BE2C (cell line): ENCODE measurements around the gene MAGI2.
"Not testable (repeated sequence)": the region's sequence is repeated elsewhere in the genome, so short reads cannot be mapped to it uniquely, and the experiment has no call there.

ENCODE experiments used
- DNase-seq: peaks from one replicate; pipeline ENCODE4 v3.0.0-alpha.2; 2020
- H3K27me3 ChIP-seq: fragments of 250-450 bp; sonication (Bioruptor Pico); 2 replicates; pipeline ENCODE4 v1.5.1; 2020; ENCODE audit warnings: mild to moderate bottlenecking
- H3K36me3 ChIP-seq: fragments of 250-450 bp; sonication (Bioruptor Pico); 2 replicates; pipeline ENCODE4 v1.5.1; 2020; ENCODE audit warnings: mild to moderate bottlenecking
- H3K4me1 ChIP-seq: fragments of 250-450 bp; sonication (Bioruptor Pico); 2 replicates; pipeline ENCODE4 v1.5.1; 2020
- H3K4me3 ChIP-seq: 2 replicates; pipeline ENCODE4 v1.5.1; 2011; ENCODE audit warnings: low read depth, low read length
- H3K9me3 ChIP-seq: fragments of 250-450 bp; sonication (Bioruptor Pico); 2 replicates; pipeline ENCODE4 v1.5.1; 2020
- CTCF ChIP-seq: IDR thresholded peaks from 2 replicates; pipeline ENCODE4 v1.5.1; 2012; ENCODE audit warnings: mild to moderate bottlenecking, low read depth, low read length

MAGI2 gene

GRCh38 chr7:78261302-78261701 is 1192.2 kb downstream of the MAGI2 start:
- Histone ChIP-seq H3K4me1 (no peaks in the 10 kb centered on the region), H3K36me3 (no peaks in the 10 kb centered on the region), H3K4me3 (no peak overlapping the region), H3K27me3 (peaks cover 21% of the 10 kb centered on the region), H3K9me3 (no peaks in the 10 kb centered on the region)
- TF ChIP-seq CTCF: no peak
- no peak for DNase-seq

- no peaks in the 10 kb centered on the region for H3K9me3 ChIP-seq
- no peak for TF ChIP-seq CTCF
- H3K27me3 ChIP-seq: peaks cover 21% of the 10 kb centered on the region
- H3K4me3 ChIP-seq: no peak overlapping the region
- no peaks in the 10 kb centered on the region for H3K36me3 ChIP-seq
- no peak for DNase-seq
- H3K4me1 ChIP-seq: no peaks in the 10 kb centered on the region
These were observed 1192.6 kb downstream of the MAGI2 start for GRCh38 chr7:78260826-78261225.

- Histone ChIP-seq H3K36me3 (no peaks in the 10 kb centered on the region; the same call in 1 of the 2 replicates), H3K4me3 (no peak overlapping the region), H3K27me3 (peaks cover 11% of the 10 kb centered on the region), H3K9me3 (no peaks in the 10 kb centered on the region), H3K4me1 (no peaks in the 10 kb centered on the region)
- no peak for DNase-seq
- no peak for TF ChIP-seq CTCF
These were observed 1198.8 kb downstream of the MAGI2 start for GRCh38 chr7:78254726-78255055.

- no peak for TF ChIP-seq CTCF
- Histone ChIP-seq H3K4me1 (no peaks in the 10 kb centered on the region), H3K27me3 (peaks cover 8% of the 10 kb centered on the region), H3K36me3 (no peaks in the 10 kb centered on the region; the same call in 1 of the 2 replicates), H3K4me3 (no peak overlapping the region), H3K9me3 (no peaks in the 10 kb centered on the region; the same call in 1 of the 2 replicates)
- DNase-seq: no peak
These were observed 1199.4 kb downstream of the MAGI2 start for GRCh38 chr7:78253850-78254725.

- no peaks in the 10 kb centered on the region for H3K4me1 ChIP-seq
- no peak for DNase-seq
- no peaks in the 10 kb centered on the region; the same call in 1 of the 2 replicates for H3K9me3 ChIP-seq
- TF ChIP-seq CTCF: no peak
- no peaks in the 10 kb centered on the region for H3K27me3 ChIP-seq
- H3K4me3 ChIP-seq: no peak overlapping the region
- no peaks in the 10 kb centered on the region; the same call in 1 of the 2 replicates for H3K36me3 ChIP-seq
These were observed 1204.6 kb downstream of the MAGI2 start for GRCh38 chr7:78248867-78249266.

GRCh38 chr7:78247910-78248689 is 1205.4 kb downstream of the MAGI2 start:
- no peak for TF ChIP-seq CTCF
- no peaks in the 10 kb centered on the region for H3K36me3 ChIP-seq
- H3K9me3 ChIP-seq: no peaks in the 10 kb centered on the region; the same call in 1 of the 2 replicates
- no peaks in the 10 kb centered on the region for H3K27me3 ChIP-seq
- H3K4me3 ChIP-seq: no peak overlapping the region
- DNase-seq: no peak
- no peaks in the 10 kb centered on the region for H3K4me1 ChIP-seq

- not testable (repeated sequence) for H3K36me3 ChIP-seq, H3K27me3 ChIP-seq, H3K9me3 ChIP-seq, H3K4me1 ChIP-seq, DNase-seq, H3K4me3 ChIP-seq
These were observed 1213.3 kb downstream of the MAGI2 start for GRCh38 chr7:78240179-78240578.
